SK-N-SH treated with all-trans-retinoic acid at 6 μM for 48 hours (cell line): ENCODE measurements around the gene MTOR.

Source experiments
- ISL1 ChIP-seq: fragments of 250-450 bp; sonication (Bioruptor Pico); IDR thresholded peaks from 2 replicates; pipeline ENCODE4 v2.1.2; 2022; ENCODE audit warnings: mild to moderate bottlenecking, moderate library complexity
- RARB ChIP-seq: fragments of 250-450 bp; sonication (Bioruptor Pico); IDR thresholded peaks from 2 replicates; pipeline ENCODE4 v1.8.0; 2021; ENCODE audit warnings: mild to moderate bottlenecking, moderate library complexity
- TCF4 ChIP-seq: fragments of 250-450 bp; sonication (Bioruptor Pico); IDR thresholded peaks from 2 replicates; pipeline ENCODE4 v1.8.0; 2021; ENCODE audit warnings: mild to moderate bottlenecking, moderate library complexity, borderline replicate concordance
- TSHZ2 ChIP-seq: fragments of 250-450 bp; sonication (Bioruptor Pico); IDR thresholded peaks from 2 replicates; pipeline ENCODE4 v1.5.0; 2020; ENCODE audit warnings: mild to moderate bottlenecking, moderate library complexity
- ZFP3 ChIP-seq: fragments of 250-450 bp; sonication (Bioruptor Pico); IDR thresholded peaks from 2 replicates; pipeline ENCODE4 v1.5.0; 2020; ENCODE audit warnings: mild to moderate bottlenecking, moderate library complexity
- ZFP30 ChIP-seq: fragments of 450-650 bp; formaldehyde crosslinking; IDR thresholded peaks from 2 replicates; pipeline ENCODE4 v1.5.0; 2022; ENCODE audit warnings: mild to moderate bottlenecking, moderate library complexity
- ZNF8 ChIP-seq: fragments of 450-650 bp; formaldehyde crosslinking; IDR thresholded peaks from 2 replicates; pipeline ENCODE4 v1.5.0; 2020; ENCODE audit warnings: mild to moderate bottlenecking, moderate library complexity
- TF ChIP-seq, protein P1 (sequence below): fragments of 250-450 bp; sonication (Bioruptor Pico); IDR thresholded peaks from 2 replicates; pipeline ENCODE4 v1.5.1; 2020; ENCODE audit warnings: low read depth, mild to moderate bottlenecking, moderate library complexity

DNA sequence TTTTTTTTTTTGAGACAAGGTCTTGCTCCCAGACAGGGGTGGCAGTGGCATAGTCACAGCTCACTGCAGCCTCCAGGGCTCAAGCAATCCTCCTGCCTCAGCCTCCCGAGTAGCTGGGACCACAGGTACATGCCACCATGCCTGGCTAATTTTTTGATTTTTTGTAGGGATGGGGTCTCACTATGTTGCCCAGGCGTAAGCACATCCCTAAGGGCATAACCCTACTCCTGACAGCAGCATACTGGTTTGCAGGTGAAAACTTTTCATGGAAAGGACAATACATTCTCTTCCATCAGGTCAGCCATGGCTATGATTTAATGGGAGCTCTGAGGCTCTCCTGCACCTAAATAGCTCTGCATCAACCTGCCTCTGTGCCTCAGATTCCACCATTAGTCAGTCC, 40.0 kb upstream of the MTOR start:
- TF ChIP-seq ZFP30, result no peak
- no peak for TF ChIP-seq ZFP3 (CRISPR knock-in tag)
- TF ChIP-seq, protein P1, sequence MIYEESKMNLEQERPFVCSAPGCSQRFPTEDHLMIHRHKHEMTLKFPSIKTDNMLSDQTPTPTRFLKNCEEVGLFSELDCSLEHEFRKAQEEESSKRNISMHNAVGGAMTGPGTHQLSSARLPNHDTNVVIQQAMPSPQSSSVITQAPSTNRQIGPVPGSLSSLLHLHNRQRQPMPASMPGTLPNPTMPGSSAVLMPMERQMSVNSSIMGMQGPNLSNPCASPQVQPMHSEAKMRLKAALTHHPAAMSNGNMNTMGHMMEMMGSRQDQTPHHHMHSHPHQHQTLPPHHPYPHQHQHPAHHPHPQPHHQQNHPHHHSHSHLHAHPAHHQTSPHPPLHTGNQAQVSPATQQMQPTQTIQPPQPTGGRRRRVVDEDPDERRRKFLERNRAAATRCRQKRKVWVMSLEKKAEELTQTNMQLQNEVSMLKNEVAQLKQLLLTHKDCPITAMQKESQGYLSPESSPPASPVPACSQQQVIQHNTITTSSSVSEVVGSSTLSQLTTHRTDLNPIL (CRISPR knock-in tag), result no peak
- no peak for TF ChIP-seq RARB (CRISPR knock-in tag)
- TF ChIP-seq ZNF8 (CRISPR knock-in tag), result no peak
- no peak for TF ChIP-seq ISL1 (CRISPR knock-in tag)
- TF ChIP-seq TSHZ2 (CRISPR knock-in tag), result no peak
- no peak for TF ChIP-seq TCF4 (CRISPR knock-in tag)
